Duodenal mucosa (tissue), 2 donors: ENCODE results near the gene CARD14.

Source experiments
- H3K27ac ChIP-seq: one replicate; pipeline ENCODE4 v1.7.0; 2013; ENCODE audit warnings: low read depth, low read length
- H3K27me3 ChIP-seq, 2 donors: one replicate each; pipeline ENCODE4 v1.7.0; 2013; ENCODE audit warnings: low read length in 2 of 2, control low read depth in 1 of 2; ENCODE audit not compliant: insufficient read depth in 2 of 2, control insufficient read depth in 1 of 2
- H3K36me3 ChIP-seq, 2 donors: one replicate each; pipeline ENCODE4 v1.7.0; 2013; ENCODE audit warnings: low read length in 2 of 2, control low read depth in 1 of 2; ENCODE audit not compliant: insufficient read depth in 2 of 2, control insufficient read depth in 1 of 2
- H3K4me1 ChIP-seq, 2 donors: one replicate each; pipeline ENCODE4 v1.7.0; 2013; ENCODE audit warnings: low read length in 2 of 2, control low read depth in 1 of 2; ENCODE audit not compliant: insufficient read depth in 2 of 2, control insufficient read depth in 1 of 2
- H3K4me3 ChIP-seq, 2 donors: one replicate each; pipeline ENCODE4 v1.7.0; 2013; ENCODE audit warnings: low read length in 2 of 2, low read depth in 1 of 2
- H3K9ac ChIP-seq, 2 donors: one replicate each; pipeline ENCODE4 v1.7.0; 2013; ENCODE audit warnings: low read length in 2 of 2, low read depth in 1 of 2
- H3K9me3 ChIP-seq, 2 donors: one replicate each; pipeline ENCODE4 v1.7.0; 2013; ENCODE audit warnings: low read length in 2 of 2, control low read depth in 1 of 2; ENCODE audit not compliant: control insufficient read depth in 1 of 2

CARD14 gene

GRCh38 chr17:80169784-80170500, at the start of gene CARD14:
CARD14 (plus strand) TSS chr17:80170030; CDS start chr17:80181439, 11,409 bp downstream.
- Histone ChIP-seq H3K9ac (no peak within 1 kb of the TSS), H3K27me3 (peaks cover 0 to 3% of the 10 kb centered on the region in 2 donors), H3K27ac (no peak within 1 kb of the TSS), H3K9me3 (no peaks in the 10 kb centered on the region), H3K4me1 (no peaks in the 10 kb centered on the region), H3K36me3 (no peaks in the 10 kb centered on the region), H3K4me3 (no peak within 1 kb of the TSS)

GRCh38 chr17:80122026-80122575, 47.7 kb upstream of the CARD14 start:
- Histone ChIP-seq H3K4me3 (no peak overlapping the region), H3K4me1 (no peaks in the 10 kb centered on the region), H3K27me3 (no peaks in the 10 kb centered on the region), H3K27ac (no peak overlapping the region), H3K9me3 (no peaks in the 10 kb centered on the region), H3K9ac (no peak overlapping the region), H3K36me3 (no peaks in the 10 kb centered on the region)

GRCh38 chr17:80122926-80123505, 46.8 kb upstream of the CARD14 start:
- Histone ChIP-seq H3K9me3 (no peaks in the 10 kb centered on the region), H3K27ac (no peak overlapping the region), H3K4me1 (no peaks in the 10 kb centered on the region), H3K9ac (no peak overlapping the region), H3K36me3 (no peaks in the 10 kb centered on the region), H3K4me3 (no peak overlapping the region), H3K27me3 (peaks cover 0 to 1% of the 10 kb centered on the region in 2 donors)

- Histone ChIP-seq H3K9ac (no peak overlapping the region), H3K4me3 (no peak overlapping the region), H3K36me3 (no peaks in the 10 kb centered on the region), H3K9me3 (no peaks in the 10 kb centered on the region), H3K27me3 (peaks cover 0 to 7% of the 10 kb centered on the region in 2 donors), H3K4me1 (no peaks in the 10 kb centered on the region), H3K27ac (no peak overlapping the region)
Observed at GRCh38 chr17:80123791-80124190, 46.0 kb upstream of the CARD14 start.

GRCh38 chr17:80124351-80124981, 45.4 kb upstream of the CARD14 start:
- Histone ChIP-seq H3K27me3 (peaks cover 0 to 7% of the 10 kb centered on the region in 2 donors), H3K36me3 (no peaks in the 10 kb centered on the region), H3K9me3 (no peaks in the 10 kb centered on the region), H3K4me1 (no peaks in the 10 kb centered on the region), H3K9ac (no peak overlapping the region), H3K4me3 (no peak overlapping the region), H3K27ac (no peak overlapping the region)

- Histone ChIP-seq H3K9ac (no peak overlapping the region), H3K27ac (no peak overlapping the region), H3K4me3 (no peak overlapping the region), H3K36me3 (no peaks in the 10 kb centered on the region), H3K27me3 (peaks cover 0 to 7% of the 10 kb centered on the region in 2 donors), H3K4me1 (no peaks in the 10 kb centered on the region), H3K9me3 (no peaks in the 10 kb centered on the region)
Observed at GRCh38 chr17:80125656-80126448, 44.0 kb upstream of the CARD14 start.

- H3K27ac ChIP-seq: no peak overlapping the region
- no peaks in the 10 kb centered on the region for H3K9me3 ChIP-seq
- H3K27me3 ChIP-seq: peaks cover 0 to 7% of the 10 kb centered on the region in 2 donors
- no peak overlapping the region for H3K4me3 ChIP-seq
- H3K36me3 ChIP-seq: no peaks in the 10 kb centered on the region
- H3K4me1 ChIP-seq: no peaks in the 10 kb centered on the region
- H3K9ac ChIP-seq: no peak overlapping the region
Observed at GRCh38 chr17:80126449-80126715, 43.4 kb upstream of the CARD14 start.

GRCh38 chr17:80129006-80129565, 40.7 kb upstream of the CARD14 start:
- H3K4me1 ChIP-seq: no peaks in the 10 kb centered on the region
- H3K36me3 ChIP-seq: peaks cover 6 to 9% of the 10 kb centered on the region in 2 donors
- no peaks in the 10 kb centered on the region for H3K9me3 ChIP-seq
- H3K4me3 ChIP-seq: no peak overlapping the region
- no peak overlapping the region for H3K9ac ChIP-seq
- H3K27ac ChIP-seq: no peak overlapping the region
- H3K27me3 ChIP-seq: peaks cover 0 to 7% of the 10 kb centered on the region in 2 donors

GRCh38 chr17:80130992-80131391, 38.8 kb upstream of the CARD14 start:
- Histone ChIP-seq H3K4me1 (no peaks in the 10 kb centered on the region), H3K4me3 (no peak overlapping the region), H3K36me3 (peaks cover 6 to 28% of the 10 kb centered on the region in 2 donors), H3K27me3 (peaks cover 0 to 7% of the 10 kb centered on the region in 2 donors), H3K9ac (no peak overlapping the region), H3K9me3 (no peaks in the 10 kb centered on the region), H3K27ac (no peak overlapping the region)
